ENCODE data around the gene TMEM215.
"Not testable (repeated sequence)": the region's sequence is repeated elsewhere in the genome, so short reads cannot be mapped to it uniquely, and the experiment has no call there.

The TMEM215 gene

DNA sequence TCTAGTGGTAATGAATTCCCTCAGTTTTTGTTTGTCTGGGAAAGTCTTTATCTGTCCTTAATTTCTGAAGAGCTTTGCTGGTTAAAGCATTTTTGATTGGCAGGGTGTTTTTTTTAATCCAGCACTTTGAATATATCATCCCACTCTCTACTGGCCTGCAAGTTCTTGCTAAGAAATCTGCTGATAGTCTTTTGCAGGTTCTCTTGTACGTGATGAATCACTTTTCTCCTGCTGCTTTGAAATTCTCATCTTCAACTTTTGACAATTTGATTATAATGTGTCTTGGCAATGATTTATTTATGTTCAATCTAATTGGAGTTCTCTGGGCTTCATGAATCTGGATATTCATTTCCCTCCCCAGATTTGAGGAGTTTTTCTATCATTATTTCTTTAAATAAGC, 8.1 kb upstream of the TMEM215 start:
- H3K4me1 ChIP-seq = no peaks in the 10 kb centered on the region
- TF ChIP-seq Cebpa-rat (IDR thresholded peaks at IDR 0.05) = no peak
- H4K20me1 ChIP-seq = no peaks in the 10 kb centered on the region
- no peaks in the 10 kb centered on the region for H3K27me3 ChIP-seq
- H3K4me3 ChIP-seq = no peak overlapping the region
- no peak overlapping the region for H3K9ac ChIP-seq
- H3K9me3 ChIP-seq (replicated peaks in 1 of 11) = peaks cover 11 to 30% (median 19%) of the 10 kb centered on the region in 11 experiments; a peak in 19 of 22 replicates
- H3K27ac ChIP-seq = no peak overlapping the region
- no peaks in the 10 kb centered on the region for H3K36me3 ChIP-seq
- no peak overlapping the region for H3K4me2 ChIP-seq

DNA sequence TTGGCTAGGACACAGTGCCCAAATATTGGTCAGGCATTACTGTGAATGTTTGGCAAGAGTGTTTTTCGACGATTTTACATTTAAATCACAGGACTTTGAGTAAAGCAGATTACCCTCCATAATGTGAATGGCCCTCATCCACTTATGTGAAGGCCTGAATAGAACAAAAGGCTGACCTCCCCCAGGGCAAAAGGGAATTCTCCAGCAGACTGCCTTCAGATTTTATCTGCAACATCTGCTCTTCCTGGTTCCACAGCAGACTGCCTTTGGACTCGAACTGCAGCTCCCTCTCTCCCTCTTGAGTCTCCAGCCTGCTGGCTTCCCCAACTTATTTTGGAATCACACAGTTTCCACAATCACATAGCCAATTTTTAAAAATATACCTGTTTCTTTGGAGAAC, 7.1 kb upstream of the TMEM215 start:
- no peak for TF ChIP-seq Cebpa-rat (IDR thresholded peaks at IDR 0.05)

DNA sequence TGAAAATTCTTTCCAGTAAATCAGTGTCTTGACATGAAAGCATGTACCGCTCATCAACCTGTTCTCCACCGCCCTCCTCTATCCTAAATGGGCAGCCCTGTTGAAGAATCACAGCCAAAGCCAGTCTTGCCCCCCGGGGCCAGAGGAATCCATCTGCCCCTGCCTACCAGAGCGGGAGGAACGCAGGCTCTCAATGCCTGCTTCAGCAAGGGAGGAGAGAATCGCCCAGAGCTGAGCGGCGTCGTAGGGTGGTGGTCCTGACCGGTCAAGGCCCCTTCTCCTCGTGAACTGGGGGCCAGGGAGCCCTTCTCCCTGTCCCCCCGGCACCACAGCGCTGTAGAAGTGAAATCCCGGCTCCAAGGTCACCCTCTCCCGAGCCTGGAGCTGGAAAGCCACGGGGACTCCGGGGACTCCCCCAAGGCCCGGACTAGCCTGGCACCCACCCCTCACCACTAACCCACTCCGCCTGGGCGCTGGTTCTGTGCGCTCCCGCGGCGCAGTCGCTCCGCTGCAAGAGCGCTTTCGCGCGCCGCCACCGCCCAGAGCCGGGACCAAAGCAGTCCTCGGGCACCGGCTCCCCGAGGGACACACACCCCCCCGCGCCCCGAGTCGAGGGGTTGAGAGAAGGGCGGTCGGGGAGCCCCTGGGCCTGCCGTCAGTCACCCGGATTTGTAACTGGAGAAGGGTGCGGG, 718 bp upstream of the TMEM215 start:
- no peaks in the 10 kb centered on the region for H3K27me3 ChIP-seq
- H3K4me3 ChIP-seq = no peak overlapping the region

More for the DNA sequence above, 7.1 kb upstream of the TMEM215 start:
- H3K9ac ChIP-seq = no peak overlapping the region
- no peak overlapping the region for H3K4me3 ChIP-seq
- no peaks in the 10 kb centered on the region for H4K20me1 ChIP-seq
- H3K27ac ChIP-seq = no peak overlapping the region
- H3K36me3 ChIP-seq = no peaks in the 10 kb centered on the region
- peaks cover 11 to 30% (median 19%) of the 10 kb centered on the region in 11 experiments; a peak in 19 of 22 replicates for H3K9me3 ChIP-seq (replicated peaks in 1 of 11)
- H3K4me2 ChIP-seq = no peak overlapping the region
- no peaks in the 10 kb centered on the region for H3K4me1 ChIP-seq
- no peaks in the 10 kb centered on the region for H3K27me3 ChIP-seq

DNA sequence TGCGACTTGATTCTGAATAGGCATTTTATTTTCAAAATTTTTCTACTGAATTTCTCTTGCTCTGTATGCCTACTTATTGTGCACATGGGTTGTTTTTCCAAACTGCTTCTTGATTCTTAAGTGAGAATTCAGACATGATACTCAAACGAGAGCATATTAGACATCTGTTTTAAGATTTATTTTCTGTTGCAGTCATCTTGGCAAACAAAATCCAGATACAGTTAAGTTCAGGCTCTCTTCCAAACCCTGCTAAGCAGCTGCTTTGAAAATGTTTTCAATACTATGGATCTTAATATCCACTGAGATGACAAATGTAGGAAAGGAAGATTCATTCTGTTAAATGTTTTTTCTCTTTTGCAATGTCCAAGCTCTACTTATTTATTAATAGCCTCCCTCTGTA, 4.5 kb downstream of the TMEM215 start:
- no peaks in the 10 kb centered on the region for H3K27me3 ChIP-seq
- H3K4me1 ChIP-seq = no peaks in the 10 kb centered on the region

More for the DNA sequence above, 718 bp upstream of the TMEM215 start:
- H3K4me2 ChIP-seq = no peak overlapping the region
- H4K20me1 ChIP-seq = no peaks in the 10 kb centered on the region
- H3K9ac ChIP-seq = no peak overlapping the region
- H3K36me3 ChIP-seq = no peaks in the 10 kb centered on the region
- no peak overlapping the region for H3K27ac ChIP-seq
- no peak for TF ChIP-seq Cebpa-rat (IDR thresholded peaks at IDR 0.05)
- no peaks in the 10 kb centered on the region for H3K4me1 ChIP-seq
- H3K9me3 ChIP-seq (replicated peaks in 1 of 11) = peaks cover 11 to 20% (median 14%) of the 10 kb centered on the region in 11 experiments; a peak in 20 of 22 replicates

DNA sequence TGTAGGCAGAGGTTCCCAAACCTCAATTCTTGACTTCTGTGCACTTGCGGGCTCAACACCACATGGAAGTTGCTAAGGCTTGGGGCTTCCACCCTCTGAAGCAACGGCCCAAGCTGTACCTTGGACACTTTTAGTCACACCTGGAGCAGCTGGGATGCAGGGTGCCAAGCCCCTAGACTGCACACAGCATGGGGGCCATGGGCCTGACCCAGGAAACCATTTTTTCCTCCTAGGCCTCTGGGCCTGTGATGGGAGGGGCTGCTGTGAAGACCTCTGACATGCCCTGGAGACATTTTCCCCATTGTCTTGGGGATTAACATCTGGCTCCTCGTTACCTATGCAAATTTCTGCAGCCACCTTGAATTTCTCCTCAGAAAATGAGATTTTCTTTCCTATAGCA, 12.7 kb downstream of the TMEM215 start:
- H3K9me3 ChIP-seq (replicated peaks in 1 of 11) = peaks cover 31 to 49% (median 35%) of the 10 kb centered on the region in 11 experiments

More for the DNA sequence above, 4.5 kb downstream of the TMEM215 start:
- H3K9me3 ChIP-seq (replicated peaks in 1 of 11) = peaks cover 7 to 15% (median 9%) of the 10 kb centered on the region in 11 experiments; a peak in 20 of 22 replicates
- no peak for TF ChIP-seq Cebpa-rat (IDR thresholded peaks at IDR 0.05)
- H4K20me1 ChIP-seq = no peaks in the 10 kb centered on the region
- H3K36me3 ChIP-seq = no peaks in the 10 kb centered on the region
- H3K4me2 ChIP-seq = no peak overlapping the region
- H3K4me3 ChIP-seq = no peak overlapping the region
- H3K9ac ChIP-seq = no peak overlapping the region
- no peak overlapping the region for H3K27ac ChIP-seq

DNA sequence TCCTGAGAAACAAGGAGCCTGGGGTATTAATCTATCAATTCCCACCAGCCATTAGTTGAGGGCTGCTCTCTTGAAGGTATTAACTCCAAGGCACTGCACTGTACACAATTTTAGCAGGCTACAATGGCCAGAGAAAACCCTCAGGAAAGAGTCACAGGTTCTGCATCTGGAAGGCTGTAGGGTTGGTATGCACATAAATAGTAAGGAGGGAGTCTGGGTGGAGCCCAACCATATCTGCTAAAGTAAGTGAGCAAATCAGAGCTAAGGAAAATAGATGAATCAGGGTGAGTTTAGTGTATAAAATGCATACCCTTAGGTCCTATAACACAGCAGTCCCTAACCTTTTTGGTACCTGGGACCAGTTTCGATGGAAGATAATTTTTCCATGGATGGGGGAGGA, 18.2 kb downstream of the TMEM215 start:
- Histone ChIP-seq H3K36me3 (no peaks in the 10 kb centered on the region), H3K4me2 (no peak overlapping the region), H3K4me3 (no peak overlapping the region), H3K4me1 (no peaks in the 10 kb centered on the region), H3K27me3 (no peaks in the 10 kb centered on the region), H3K27ac (no peak overlapping the region), H3K9me3 (replicated peaks in 1 of 11) (peaks cover 10 to 41% (median 17%) of the 10 kb centered on the region in 11 experiments), H3K9ac (no peak overlapping the region), H4K20me1 (no peaks in the 10 kb centered on the region)
- TF ChIP-seq Cebpa-rat (IDR thresholded peaks at IDR 0.05) = no peak

More for the DNA sequence above, 12.7 kb downstream of the TMEM215 start:
- H3K4me1 ChIP-seq, H3K27me3 ChIP-seq, H3K9ac ChIP-seq, H3K4me2 ChIP-seq, H3K36me3 ChIP-seq, H4K20me1 ChIP-seq, H3K4me3 ChIP-seq, H3K27ac ChIP-seq: not testable (repeated sequence)

DNA sequence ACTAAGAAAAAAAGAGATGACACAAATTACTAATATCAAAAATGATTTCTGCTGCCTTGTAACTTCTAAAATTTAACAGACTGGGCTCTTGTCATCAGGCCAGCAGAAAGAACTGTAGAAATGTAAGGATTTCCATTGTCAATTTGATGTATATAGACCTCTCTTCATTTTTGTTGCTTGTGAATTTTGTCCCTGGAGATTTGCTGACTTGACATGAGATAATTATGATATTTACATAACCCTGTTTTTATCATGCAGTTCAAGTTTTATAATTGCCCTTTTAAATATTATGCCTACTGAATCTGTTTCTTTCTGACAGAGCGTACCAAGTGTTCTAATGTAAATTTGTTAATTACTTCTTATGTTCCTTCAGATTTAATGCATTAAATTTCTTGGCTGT, 23.9 kb downstream of the TMEM215 start:
- TF ChIP-seq Cebpa-rat (IDR thresholded peaks at IDR 0.05) = no peak
- H4K20me1 ChIP-seq = no peaks in the 10 kb centered on the region
- no peak overlapping the region for H3K4me3 ChIP-seq
- H3K9ac ChIP-seq = no peak overlapping the region
- H3K4me1 ChIP-seq = no peaks in the 10 kb centered on the region
- H3K27me3 ChIP-seq = no peaks in the 10 kb centered on the region
- no peak overlapping the region for H3K4me2 ChIP-seq
- peaks cover 0 to 50% (median 13%) of the 10 kb centered on the region in 11 experiments; a peak in 13 of 22 replicates for H3K9me3 ChIP-seq (replicated peaks in 1 of 11)
- H3K36me3 ChIP-seq = no peaks in the 10 kb centered on the region
- no peak overlapping the region for H3K27ac ChIP-seq

DNA sequence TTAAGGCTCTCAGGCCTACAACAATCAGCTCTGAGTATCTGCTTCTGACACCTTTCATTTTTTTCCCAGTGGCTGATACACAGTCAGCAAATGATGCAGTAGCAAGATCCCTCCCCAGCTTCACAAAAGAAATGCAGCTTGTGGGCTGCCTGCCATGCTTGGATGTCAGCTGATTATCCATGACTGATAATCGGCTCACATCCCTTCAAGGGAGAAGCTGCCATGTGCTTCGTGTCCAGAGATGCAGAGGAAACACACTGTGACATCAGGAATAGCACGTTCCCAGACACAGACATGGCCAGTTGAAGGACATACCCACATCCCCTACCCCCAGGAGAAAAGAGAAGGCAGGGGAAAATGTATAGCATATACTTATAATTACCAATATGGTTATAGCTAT, 27.9 kb downstream of the TMEM215 start:
- H3K27ac ChIP-seq = no peak overlapping the region
- no peaks in the 10 kb centered on the region for H3K27me3 ChIP-seq
- H3K36me3 ChIP-seq = no peaks in the 10 kb centered on the region
- H3K9me3 ChIP-seq (replicated peaks in 1 of 11) = peaks cover 0 to 27% (median 11%) of the 10 kb centered on the region in 11 experiments; a peak in 13 of 22 replicates
- H3K4me3 ChIP-seq = no peak overlapping the region
- no peak overlapping the region for H3K9ac ChIP-seq
- H4K20me1 ChIP-seq = no peaks in the 10 kb centered on the region
- H3K4me1 ChIP-seq = no peaks in the 10 kb centered on the region
- TF ChIP-seq Cebpa-rat (IDR thresholded peaks at IDR 0.05) = no peak
- H3K4me2 ChIP-seq = no peak overlapping the region

DNA sequence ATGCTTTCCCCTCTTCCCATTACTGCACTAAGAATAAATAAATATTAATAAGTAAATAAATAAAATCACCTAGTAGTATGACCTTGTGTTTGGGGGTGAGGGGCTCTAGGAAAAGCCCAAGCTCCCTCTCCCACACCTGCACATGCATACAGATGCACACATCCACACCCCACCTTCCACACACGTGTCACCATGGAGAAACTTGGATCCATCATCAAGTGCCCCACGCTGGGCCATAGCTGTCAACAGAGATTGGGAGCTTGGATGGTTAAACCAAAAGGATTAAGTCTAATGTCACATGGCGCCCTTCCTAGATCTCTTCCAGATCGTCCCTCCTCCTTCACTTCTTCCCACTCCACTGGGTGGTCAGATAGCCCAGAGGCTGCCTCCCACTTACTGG, 37.0 kb downstream of the TMEM215 start:
- H3K9me3 ChIP-seq (replicated peaks in 1 of 11) = no peaks in the 10 kb centered on the region
- H4K20me1 ChIP-seq = no peaks in the 10 kb centered on the region
- H3K27me3 ChIP-seq = no peaks in the 10 kb centered on the region
- peaks cover 0 to 7% (median 4%) of the 10 kb centered on the region in 10 experiments; a peak in 5 of 20 replicates for H3K4me1 ChIP-seq
- H3K9ac ChIP-seq = no peak overlapping the region
- H3K4me3 ChIP-seq = no peak overlapping the region
- H3K4me2 ChIP-seq = no peak overlapping the region
- no peak overlapping the region for H3K27ac ChIP-seq
- H3K36me3 ChIP-seq = no peaks in the 10 kb centered on the region
- TF ChIP-seq Cebpa-rat (IDR thresholded peaks at IDR 0.05) = no peak

DNA sequence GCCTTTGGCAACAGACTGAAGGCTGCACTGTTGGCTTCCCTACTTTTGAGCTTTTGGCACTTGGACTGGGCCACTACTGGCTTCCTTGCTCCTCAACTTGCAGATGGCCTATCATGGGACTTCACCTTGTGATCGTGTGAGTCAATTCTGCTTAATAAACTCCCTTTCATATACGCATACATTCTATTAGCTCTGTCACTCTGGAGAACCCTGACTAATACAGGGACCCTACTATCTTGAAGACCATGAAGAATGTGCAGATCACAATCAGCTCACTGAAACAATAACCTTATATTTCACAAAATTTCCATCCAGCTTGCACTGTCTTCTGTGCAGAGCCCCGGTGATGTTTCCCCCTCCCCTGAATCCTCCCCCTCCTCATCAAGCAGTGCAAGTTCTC, 39.8 kb downstream of the TMEM215 start:
- Histone ChIP-seq H3K27ac (no peak overlapping the region), H4K20me1 (no peaks in the 10 kb centered on the region), H3K4me3 (no peak overlapping the region), H3K9ac (no peak overlapping the region), H3K27me3 (no peaks in the 10 kb centered on the region), H3K4me1 (peaks cover 0 to 6% (median 0%) of the 10 kb centered on the region in 10 experiments; a peak in 1 of 20 replicates), H3K4me2 (no peak overlapping the region), H3K9me3 (replicated peaks in 1 of 11) (no peaks in the 10 kb centered on the region), H3K36me3 (no peaks in the 10 kb centered on the region)
- no peak for TF ChIP-seq Cebpa-rat (IDR thresholded peaks at IDR 0.05)

Data from BLaER1 treated with 17β-estradiol and CSF1 and Interleukin-3, amounts not matched to agents 10 nM and 100 nM (cell line).